Activated CD8-positive, alpha-beta T cell treated with anti-CD3 and anti-CD28 coated beads for 36 hours (primary cell): ENCODE results near the gene XRCC2. TPM values are rescaled to one million over a fixed set of nuclear protein-coding genes. Genes with fewer than 3 reads are reported as not detected.

Experiments
- ATAC-seq: fragments of 200-7000 bp; cut with Tn5 transposase; one replicate; pipeline ENCODE4 v1.10.0; 2021; ENCODE audit warnings: mild to moderate bottlenecking, moderate library complexity
- CTCF ChIA-PET: fragments of 350-600 bp; sonication (Branson Sonifier 250); formaldehyde crosslinking; loops from one replicate; lab custom pipeline; 2021; ENCODE audit warnings: antibody characterized with exemption; lab: Charles Lee
- POLR2A ChIA-PET: fragments of 350-600 bp; sonication (Branson Sonifier 250); formaldehyde crosslinking; loops from one replicate; lab custom pipeline; 2021; ENCODE audit warnings: antibody characterized with exemption; lab: Charles Lee
- DNase-seq: peaks from one replicate; pipeline ENCODE4 v3.0.0-alpha.2; 2020
- H3K27ac Mint-ChIP-seq: one replicate; pipeline ENCODE4 v1.8.0; 2021; ENCODE audit warnings: mild to moderate bottlenecking, mixed read lengths
- H3K27me3 Mint-ChIP-seq: one replicate; pipeline ENCODE4 v1.8.0; 2021; ENCODE audit warnings: mixed read lengths
- H3K36me3 Mint-ChIP-seq: one replicate; pipeline ENCODE4 v1.8.0; 2021; ENCODE audit warnings: low read depth, mixed read lengths
- H3K4me1 Mint-ChIP-seq: one replicate; pipeline ENCODE4 v1.8.0; 2021; ENCODE audit warnings: low read depth, mixed read lengths
- H3K4me3 Mint-ChIP-seq: one replicate; pipeline ENCODE4 v1.8.0; 2021; ENCODE audit warnings: mild to moderate bottlenecking, moderate library complexity, mixed read lengths
- H3K9me3 Mint-ChIP-seq: one replicate; pipeline ENCODE4 v1.8.0; 2021; ENCODE audit warnings: mixed read lengths
- intact Hi-C: fragments of 100-400 bp; cut with micrococcal nuclease; formaldehyde crosslinking; loops from one replicate; pipeline ENCODE4 v1.10.0; 2022
- total RNA-seq, 2 experiments: library from RNA; stranded (reverse); gene quantifications; one replicate each; pipeline ENCODE4 v1.2.3, GENCODE V29; 2021
- TF ChIP-seq, protein P1 (sequence below): fragments of 200-600 bp; IDR thresholded peaks from one replicate; pipeline ENCODE4 v1.8.0; 2022; ENCODE audit warnings: antibody characterized with exemption, mild to moderate bottlenecking

Gene XRCC2
- total RNA-seq, 2 experiments from 2014 or later: 16.6 to 17.2 TPM

DNA sequence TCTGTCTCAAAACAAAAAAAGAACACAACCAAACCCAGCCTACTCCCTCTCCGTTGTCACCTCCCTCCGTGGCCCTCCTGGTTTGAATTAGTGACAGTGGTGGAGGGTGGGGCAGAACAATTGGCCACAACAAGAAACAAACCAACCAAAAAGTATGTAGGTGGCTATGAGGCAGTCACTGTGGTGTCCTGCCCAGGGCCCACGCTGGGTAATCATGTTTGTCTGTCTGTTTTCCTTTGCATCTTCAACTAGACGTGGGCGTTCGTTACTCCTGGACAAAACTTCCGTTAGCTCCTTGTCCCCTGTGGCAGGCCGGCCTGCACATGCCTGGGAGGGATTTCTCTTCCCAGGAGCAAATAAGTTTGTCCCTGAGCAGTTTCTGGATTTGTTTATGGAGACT is 78.4 kb downstream of the XRCC2 start:
- DNase-seq: no peak
- intact Hi-C loops: no loop called here
- no peaks in the 10 kb centered on the region for H3K36me3 Mint-ChIP-seq
- ATAC-seq: no peak
- CTCF ChIA-PET: no interaction called here
- peaks cover 2% of the 10 kb centered on the region for H3K27me3 Mint-ChIP-seq
- H3K4me1 Mint-ChIP-seq: no peaks in the 10 kb centered on the region
- TF ChIP-seq, protein P1, sequence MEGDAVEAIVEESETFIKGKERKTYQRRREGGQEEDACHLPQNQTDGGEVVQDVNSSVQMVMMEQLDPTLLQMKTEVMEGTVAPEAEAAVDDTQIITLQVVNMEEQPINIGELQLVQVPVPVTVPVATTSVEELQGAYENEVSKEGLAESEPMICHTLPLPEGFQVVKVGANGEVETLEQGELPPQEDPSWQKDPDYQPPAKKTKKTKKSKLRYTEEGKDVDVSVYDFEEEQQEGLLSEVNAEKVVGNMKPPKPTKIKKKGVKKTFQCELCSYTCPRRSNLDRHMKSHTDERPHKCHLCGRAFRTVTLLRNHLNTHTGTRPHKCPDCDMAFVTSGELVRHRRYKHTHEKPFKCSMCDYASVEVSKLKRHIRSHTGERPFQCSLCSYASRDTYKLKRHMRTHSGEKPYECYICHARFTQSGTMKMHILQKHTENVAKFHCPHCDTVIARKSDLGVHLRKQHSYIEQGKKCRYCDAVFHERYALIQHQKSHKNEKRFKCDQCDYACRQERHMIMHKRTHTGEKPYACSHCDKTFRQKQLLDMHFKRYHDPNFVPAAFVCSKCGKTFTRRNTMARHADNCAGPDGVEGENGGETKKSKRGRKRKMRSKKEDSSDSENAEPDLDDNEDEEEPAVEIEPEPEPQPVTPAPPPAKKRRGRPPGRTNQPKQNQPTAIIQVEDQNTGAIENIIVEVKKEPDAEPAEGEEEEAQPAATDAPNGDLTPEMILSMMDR: no peak
- no peak overlapping the region for H3K4me3 Mint-ChIP-seq
- no peak overlapping the region for H3K27ac Mint-ChIP-seq
- POLR2A ChIA-PET: no interaction called here
- no peaks in the 10 kb centered on the region for H3K9me3 Mint-ChIP-seq

DNA sequence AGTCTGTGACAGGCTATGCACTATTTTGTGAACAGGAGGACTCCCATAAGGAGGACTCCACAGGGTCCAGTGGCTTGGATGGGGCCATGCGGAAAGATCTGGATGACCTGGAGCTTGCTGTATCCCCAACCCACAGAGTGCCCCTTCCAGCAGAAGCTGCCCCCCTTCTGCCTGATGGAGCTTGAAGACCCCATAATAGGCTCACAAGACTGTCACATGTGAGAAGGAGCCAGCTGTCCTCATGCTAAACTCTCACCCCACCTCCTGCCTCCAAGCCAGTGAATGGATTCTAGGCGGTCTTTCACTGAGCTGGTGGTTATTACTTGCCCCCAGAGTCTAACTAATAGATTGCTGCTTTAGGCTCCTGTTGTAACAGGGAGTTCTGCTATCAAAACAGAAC is 79.1 kb downstream of the XRCC2 start:
- H3K27me3 Mint-ChIP-seq: peaks cover 2% of the 10 kb centered on the region
- DNase-seq (no peak), ATAC-seq (no peak)
- H3K4me3 Mint-ChIP-seq: no peak overlapping the region
- no peaks in the 10 kb centered on the region for H3K4me1 Mint-ChIP-seq
- TF ChIP-seq, protein P1: no peak
- ChIA-PET CTCF (no interaction called here), POLR2A (no interaction called here)
- no peaks in the 10 kb centered on the region for H3K9me3 Mint-ChIP-seq
- H3K36me3 Mint-ChIP-seq: no peaks in the 10 kb centered on the region
- intact Hi-C loops: no loop called here
- no peak overlapping the region for H3K27ac Mint-ChIP-seq

Other genes starting within 250 kb of the XRCC2 start
- gene KMT2C, start 240.1 kb downstream of the XRCC2 start, total RNA-seq: 10 to 100 TPM; 48.5 to 52.8 TPM
- 1 to 10 TPM; 8.6 to 9.2 TPM for gene ACTR3B, start 83.6 kb upstream of the XRCC2 start, total RNA-seq